ENCODE data around the gene ZNF341. TPM values are rescaled to one million over a fixed set of nuclear protein-coding genes. Genes with fewer than 3 reads are reported as not detected.

ZNF341 gene
- total RNA-seq: 0.59 and 1.6 TPM in 2 replicates

DNA sequence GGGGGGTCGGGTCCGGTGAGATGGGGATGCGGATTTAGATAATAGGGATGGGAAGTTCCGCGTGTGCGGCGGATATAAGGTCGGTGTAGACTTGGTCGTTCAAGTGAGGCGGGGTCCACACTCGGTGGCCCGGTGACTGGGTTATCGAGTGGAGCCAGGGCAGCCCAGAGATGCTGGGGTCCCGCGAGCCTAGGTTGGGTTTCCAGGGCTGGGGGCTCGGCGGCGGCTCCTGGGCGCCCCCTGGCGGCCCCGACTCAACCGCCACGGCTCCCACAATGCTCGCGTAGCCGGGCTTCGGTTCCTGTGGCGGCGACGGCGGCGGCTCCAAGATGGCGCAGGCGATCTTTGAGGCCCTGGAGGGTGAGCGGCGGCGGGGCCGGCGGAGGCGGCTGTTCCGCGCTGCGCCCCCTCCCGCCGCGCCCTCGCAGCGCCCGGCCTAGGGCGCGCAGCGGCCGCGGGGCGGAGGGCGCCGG is at the start of gene ZNF341:
Gene ZNF341 (plus strand): TSS at position 304 of the 473 bp plus-strand sequence. CDS start 26 bp downstream, at position 330.

DNA sequence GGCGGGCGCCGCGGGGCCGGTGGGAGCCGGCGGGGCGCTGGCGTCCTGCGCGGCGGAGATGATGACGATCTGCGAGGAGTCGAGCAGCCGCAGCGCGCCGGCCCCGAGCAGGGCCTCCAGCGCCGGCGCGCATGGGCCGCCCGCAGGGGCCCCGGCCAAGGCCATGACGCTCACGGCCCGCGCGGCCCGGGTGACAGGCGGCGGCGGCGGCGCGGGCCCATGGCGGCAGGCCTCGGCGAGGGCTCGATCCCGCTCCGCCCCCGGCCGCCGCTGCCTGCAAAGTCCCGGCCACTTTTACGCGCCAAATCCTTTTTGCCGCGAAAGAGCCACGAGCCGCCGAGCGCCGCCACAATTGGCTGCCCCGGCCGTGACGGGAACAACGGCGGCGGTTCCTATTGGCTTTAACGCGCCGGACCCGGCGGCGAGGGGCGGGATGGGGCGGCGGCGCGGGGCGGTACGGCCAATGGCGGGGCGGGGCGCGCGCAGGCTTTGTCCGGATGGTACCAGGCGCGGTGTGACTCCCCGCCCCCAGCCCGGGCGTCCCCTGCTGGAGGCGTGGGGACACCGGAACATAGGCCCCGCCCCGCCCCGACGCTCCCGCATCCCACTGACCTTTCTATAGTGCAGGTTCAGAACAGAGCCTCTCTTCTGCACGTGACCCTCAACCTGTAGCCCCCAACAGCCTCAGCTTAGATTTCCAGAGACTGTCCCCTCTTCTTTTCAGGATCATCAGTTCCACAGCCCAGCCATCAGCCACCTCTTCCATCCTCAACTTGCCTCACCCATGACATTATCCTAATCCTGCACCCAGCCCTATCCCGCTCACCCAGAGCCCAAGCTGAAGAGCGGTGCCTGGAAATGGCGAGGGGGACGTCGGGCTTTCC is 45.5 kb upstream of the ZNF341 start, which contains the start of gene E2F1:
Gene E2F1 (minus strand): TSS at position 286 of the 884 bp plus-strand sequence. CDS start 121 bp downstream, at position 165.

DNA sequence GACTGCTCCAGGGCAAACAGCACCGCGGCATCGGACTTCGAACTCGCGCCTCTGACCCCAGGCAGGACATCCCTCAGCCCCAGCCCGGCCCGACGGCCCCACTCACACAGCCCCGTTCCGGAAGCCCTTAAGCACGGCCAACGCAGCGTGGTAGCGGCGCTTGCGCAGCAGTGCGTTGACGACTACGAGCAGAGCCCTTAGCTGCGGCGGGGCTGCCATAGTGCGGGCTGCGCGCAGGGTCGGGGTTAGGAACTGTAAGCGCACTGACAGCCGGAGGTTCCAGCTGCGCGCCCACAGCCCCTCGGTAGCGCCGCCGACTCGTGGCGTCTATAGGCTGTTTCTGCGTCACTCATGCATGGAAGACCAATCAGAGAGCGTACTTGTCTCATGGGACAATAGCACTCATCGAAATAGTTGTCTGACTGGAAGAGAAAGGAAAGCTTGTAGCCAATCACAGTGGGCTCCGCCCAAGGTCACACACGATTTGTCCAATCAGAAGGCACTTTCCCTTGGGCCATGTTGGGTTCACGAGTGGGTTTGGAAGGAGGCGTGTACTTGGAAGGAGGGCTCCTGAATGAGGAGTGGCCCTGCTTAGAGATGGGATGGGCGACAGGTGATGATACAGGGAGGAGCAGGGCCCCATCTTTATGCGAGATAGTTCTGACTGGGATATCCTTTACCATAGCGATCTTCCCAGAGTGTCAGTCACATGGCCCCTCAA is 11.6 kb upstream of the ZNF341 start, which contains the start of gene PXMP4:
Gene PXMP4 (minus strand): TSS at position 322 of the 721 bp plus-strand sequence. CDS start 103 bp downstream, at position 219.

DNA sequence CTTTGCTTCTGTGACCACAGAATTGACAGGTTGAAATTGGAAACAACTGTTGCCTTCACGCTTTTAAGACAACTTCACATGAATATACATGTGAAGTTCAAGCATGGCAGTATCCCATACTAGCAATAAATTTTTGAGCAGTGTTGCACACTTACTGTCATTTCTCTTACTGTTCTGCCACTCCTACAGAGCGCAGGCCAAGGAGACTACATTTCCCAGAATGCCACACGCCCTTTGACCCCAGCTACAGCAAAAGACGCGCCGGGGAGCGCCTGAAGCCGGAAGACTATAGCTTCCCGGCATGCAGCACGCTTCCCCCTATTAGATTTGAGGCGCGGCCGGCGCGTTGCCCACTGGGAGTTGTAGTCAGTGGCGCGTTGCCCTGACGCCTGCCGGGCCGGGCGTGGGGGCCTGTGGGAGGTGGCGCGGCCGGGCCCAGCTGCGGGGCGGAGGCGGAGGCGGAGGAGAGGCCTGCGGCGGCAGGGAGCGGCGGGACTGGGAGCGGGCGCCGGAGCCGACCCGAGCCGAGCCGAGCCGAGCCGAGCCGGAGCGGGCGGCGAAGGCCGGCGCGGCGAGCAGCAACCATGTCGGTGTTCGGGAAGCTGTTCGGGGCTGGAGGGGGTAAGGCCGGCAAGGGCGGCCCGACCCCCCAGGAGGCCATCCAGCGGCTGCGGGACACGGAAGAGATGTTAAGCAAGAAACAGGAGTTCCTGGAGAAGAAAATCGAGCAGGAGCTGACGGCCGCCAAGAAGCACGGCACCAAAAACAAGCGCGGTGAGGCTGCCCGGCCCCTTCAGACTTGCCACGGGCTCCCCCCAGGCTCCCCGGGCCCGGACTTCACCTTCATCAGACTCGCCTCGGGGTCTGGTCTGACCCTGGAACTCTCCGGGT is 79.3 kb downstream of the ZNF341 start, which contains the start of gene CHMP4B:
Gene CHMP4B (plus strand): TSS at position 464 of the 891 bp plus-strand sequence. CDS start 121 bp downstream, at position 585.

Other genes starting within 250 kb of the ZNF341 start
- gene CBFA2T2, start 241.9 kb upstream of the ZNF341 start, total RNA-seq: 6.2 and 6.5 TPM in 2 replicates
- gene C20orf144, start 69.7 kb upstream of the ZNF341 start, total RNA-seq: 0.05 and 0.30 TPM in 2 replicates
- gene ACTL10, start 65.1 kb upstream of the ZNF341 start, total RNA-seq: 2.7 and 3.0 TPM in 2 replicates
- 30.9 and 31.1 TPM in 2 replicates for gene NECAB3, start 57.6 kb upstream of the ZNF341 start, total RNA-seq
- 1.8 and 8.1 TPM in 2 replicates for gene E2F1, start 45.6 kb upstream of the ZNF341 start, total RNA-seq
- 3.0 and 3.2 TPM in 2 replicates for gene PXMP4, start 11.7 kb upstream of the ZNF341 start, total RNA-seq
- 37.4 and 42.7 TPM in 2 replicates for gene CHMP4B, start 79.4 kb downstream of the ZNF341 start, total RNA-seq

Data from smooth muscle cell of the umbilical artery (primary cell).